HG03025 (cell line): ENCODE measurements around the gene GRIPAP1.

Experiments used
- ATAC-seq: cut with Tn5 transposase; IDR thresholded peaks from one replicate; pipeline ENCODE4 v1.9.1; 2021; ENCODE audit warnings: mild to moderate bottlenecking, moderate library complexity; ENCODE audit not compliant: unreplicated experiment, low FRiP score

Gene GRIPAP1

GRCh38 chrX:48961585-48962091, 40.4 kb downstream of the GRIPAP1 start:
- no peak for ATAC-seq

GRCh38 chrX:48960291-48960690, 41.8 kb downstream of the GRIPAP1 start:
- ATAC-seq = no peak

GRCh38 chrX:48958635-48959094, 43.4 kb downstream of the GRIPAP1 start:
- peak; percentile 2 for ATAC-seq

- ATAC-seq = peak; percentile 73
These were observed 44.0 kb downstream of the GRIPAP1 start for GRCh38 chrX:48957827-48958634.

GRCh38 chrX:48957477-48957826, 44.6 kb downstream of the GRIPAP1 start, which contains the start of gene OTUD5:
TSS of gene OTUD5 (minus strand) at chrX:48957607. CDS start at chrX:48957570, 37 bp downstream.
- peak; percentile 35 for ATAC-seq

GRCh38 chrX:48956728-48957414, 45.2 kb downstream of the GRIPAP1 start:
- ATAC-seq = peak; percentile 1

- no peak for ATAC-seq
These were observed 53.5 kb downstream of the GRIPAP1 start for GRCh38 chrX:48948589-48948988.

- no peak for ATAC-seq
These were observed 56.3 kb downstream of the GRIPAP1 start for GRCh38 chrX:48945517-48946348.

- no peak for ATAC-seq
These were observed 59.2 kb downstream of the GRIPAP1 start for GRCh38 chrX:48942895-48943294.

GRCh38 chrX:48940404-48940955, 61.6 kb downstream of the GRIPAP1 start:
- no peak for ATAC-seq

GRCh38 chrX:48939524-48940228, 62.4 kb downstream of the GRIPAP1 start:
- no peak for ATAC-seq

GRCh38 chrX:48938721-48939425, 63.2 kb downstream of the GRIPAP1 start:
- ATAC-seq = peak; percentile 48

GRCh38 chrX:48937054-48937907, 64.8 kb downstream of the GRIPAP1 start:
- peak; percentile 49 for ATAC-seq

GRCh38 chrX:48936429-48937053, 65.5 kb downstream of the GRIPAP1 start:
- ATAC-seq = no peak

- no peak for ATAC-seq
These were observed 66.8 kb downstream of the GRIPAP1 start for GRCh38 chrX:48935301-48935670.

- ATAC-seq = no peak
These were observed 67.3 kb downstream of the GRIPAP1 start for GRCh38 chrX:48934581-48935300.

GRCh38 chrX:48933757-48934156, 68.3 kb downstream of the GRIPAP1 start:
- ATAC-seq = peak; percentile 40
